ENCODE measurements around the gene FBRSL1.

- TF ChIP-seq CTCF (IDR thresholded peaks at IDR 0.05) (no peak), POLR2A (IDR thresholded peaks at IDR 0.05) (no peak), EP300 (IDR thresholded peaks at IDR 0.05) (no peak)
Observed at GRCh38 chr12:132543298-132544079, 53.5 kb downstream of the FBRSL1 start.

All from ovary (tissue), 3 donors.